Body of pancreas (tissue), 4 donors: Measurements from ENCODE around the gene KNSTRN. TPM values are rescaled to one million over a fixed set of nuclear protein-coding genes. Genes with fewer than 3 reads are reported as not detected.

ENCODE experiments used
- ATAC-seq: fragments of 150-250 bp; one replicate; pipeline ENCODE4 v1.9.1; 2016
- DNase-seq, 4 donors: peaks; one replicate each; pipeline ENCODE4 v3.0.0-alpha.2; 2019
- H3K27ac ChIP-seq, 4 donors: fragments of 200-600 bp; sonication (generic); 1 replicate in 3 of 4; 2 replicates in 1 of 4; pipeline versions ENCODE4 v1.5.1 to v1.6.1; 2016 to 2019; ENCODE audit warnings: mild to moderate bottlenecking in 1 of 4, mixed read lengths in 1 of 4, moderate library complexity in 1 of 4
- H3K27me3 ChIP-seq, 2 donors: fragments of 200-600 bp; sonication (generic); one replicate each; pipeline ENCODE4 v1.6.0; 2016; ENCODE audit warnings: mild to moderate bottlenecking in 1 of 2
- H3K36me3 ChIP-seq, 2 donors: fragments of 200-600 bp; sonication (generic); replicated peaks in 1 of 2; 2 replicates each; pipeline ENCODE4 v1.5.1; 2016; ENCODE audit warnings: low read depth in 2 of 2; ENCODE audit not compliant: insufficient read depth in 1 of 2
- H3K4me1 ChIP-seq: fragments of 200-600 bp; sonication (generic); one replicate; pipeline ENCODE4 v1.6.0; 2016
- H3K4me3 ChIP-seq, 2 donors: fragments of 200-600 bp; sonication (generic); 1 replicate in 1 of 2; 2 replicates in 1 of 2; pipeline ENCODE4 v1.5.1; 2016 to 2019
- H3K9me3 ChIP-seq, 3 donors: fragments of 200-600 bp; sonication (generic); 1 replicate in 2 of 3; 2 replicates in 1 of 3; pipeline ENCODE4 v1.5.1; 2016
- CTCF ChIP-seq, 7 experiments: fragments of 450-650 bp in 4 of 7; fragments of 200-600 bp in 3 of 7; sonication (generic) in 3 of 7; IDR thresholded peaks; one replicate each; pipeline ENCODE4 v1.5.1; 2016 to 2019; ENCODE audit warnings: antibody characterized with exemption in 7 of 7
- POLR2A ChIP-seq, 3 donors: fragments of 450-650 bp; IDR thresholded peaks; one replicate each; pipeline ENCODE4 v1.6.1; 2016; ENCODE audit warnings: antibody characterized with exemption in 3 of 3, mild to moderate bottlenecking in 2 of 3
- WGBS, 2 donors: methylation state at CpG; one replicate each; pipeline ENCODE4 v1.1.5; 2017; 5-methylcytosine and 5-hydroxymethylcytosine counted together
- intact Hi-C: fragments of 100-400 bp; cut with DNase I; formaldehyde crosslinking; loops from one replicate; pipeline ENCODE4 v1.15.1; 2023
- total RNA-seq, 2 donors: library from RNA; depleted of rRNA; stranded (reverse); fragments of >200 nt; gene quantifications; one replicate each; pipeline ENCODE4 v1.1.0, GENCODE V29; 2016

Gene KNSTRN
- total RNA-seq, 2 donors from 2014 or later = 3.3 to 5.7 TPM

DNA sequence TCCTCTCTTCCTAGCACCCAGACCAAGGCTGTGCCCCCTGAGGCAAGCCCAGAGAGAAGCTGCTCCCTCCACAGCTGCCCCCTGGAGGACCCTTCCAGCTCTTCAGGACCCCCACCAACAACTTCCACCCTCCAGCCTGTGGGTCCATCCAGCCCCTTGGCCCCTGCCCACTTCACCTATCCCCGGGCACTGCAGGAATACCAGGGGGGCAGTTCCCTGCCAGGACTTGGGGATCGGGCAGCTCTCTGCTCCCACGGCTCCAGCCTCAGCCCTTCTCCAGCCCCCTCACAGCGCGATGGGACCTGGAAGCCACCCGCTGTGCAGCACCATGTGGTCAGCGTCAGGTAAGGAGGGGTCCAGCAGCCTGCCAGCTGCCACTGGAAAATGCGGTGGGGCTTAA is 18.9 kb upstream of the KNSTRN start:
- DNase-seq = no peak
- Histone ChIP-seq H3K4me3 (no peak overlapping the region), H3K36me3 (no peaks in the 10 kb centered on the region), H3K9me3 (no peaks in the 10 kb centered on the region), H3K27ac (no peak overlapping the region), H3K27me3 (no peaks in the 10 kb centered on the region), H3K4me1 (peaks cover 21% of the 10 kb centered on the region)
- TF ChIP-seq CTCF (IDR thresholded peaks at IDR 0.05) (no peak), POLR2A (IDR thresholded peaks at IDR 0.05) (no peak)
- ATAC-seq = no peak
- intact Hi-C loops = no loop called here
- 80 to 88% methylated on average over 8 of the region's 8 CpGs for WGBS, 2 donors

GRCh38 chr15:40364251-40364650 is 18.3 kb upstream of the KNSTRN start:
- Histone ChIP-seq H3K4me1 (peaks cover 18% of the 10 kb centered on the region), H3K9me3 (no peaks in the 10 kb centered on the region), H3K4me3 (no peak overlapping the region), H3K36me3 (no peaks in the 10 kb centered on the region), H3K27ac (no peak overlapping the region), H3K27me3 (no peaks in the 10 kb centered on the region)
- 71 to 81% methylated on average over 2 to 6 of the region's 6 CpGs for WGBS, 2 donors
- TF ChIP-seq POLR2A (IDR thresholded peaks at IDR 0.05) = no peak
- TF ChIP-seq CTCF (IDR thresholded peaks at IDR 0.05) = no peak
- intact Hi-C loops = no loop called here
- no peak for ATAC-seq
- DNase-seq = no peak

GRCh38 chr15:40365016-40365415 is 17.5 kb upstream of the KNSTRN start:
- no peak for ATAC-seq
- WGBS, 2 donors = 89 to 100% methylated on average over 4 to 5 of the region's 5 CpGs
- intact Hi-C loops = loop anchor here (5.0 kb wide), 1 partner anchor 52 kb away; no protein-coding TSS in a partner anchor

GRCh38 chr15:40365624-40366456 is 16.7 kb upstream of the KNSTRN start:
- WGBS, 2 donors = 85 to 87% methylated on average over 11 of the region's 11 CpGs
- no peaks in the 10 kb centered on the region for H3K36me3 ChIP-seq
- no peaks in the 10 kb centered on the region for H3K27me3 ChIP-seq
- intact Hi-C loops = loop anchor here (5.0 kb wide), 1 partner anchor 51 kb away; no protein-coding TSS in a partner anchor
- no peak overlapping the region for H3K4me3 ChIP-seq
- H3K27ac ChIP-seq = no peak overlapping the region
- peaks cover 18% of the 10 kb centered on the region for H3K4me1 ChIP-seq
- TF ChIP-seq CTCF (IDR thresholded peaks at IDR 0.05) (no peak), POLR2A (IDR thresholded peaks at IDR 0.05) (no peak)
- DNase-seq (no peak), ATAC-seq (no peak)
- H3K9me3 ChIP-seq = no peaks in the 10 kb centered on the region

More at GRCh38 chr15:40365016-40365415, 17.5 kb upstream of the KNSTRN start:
- H3K27ac ChIP-seq = no peak overlapping the region
- no peak for TF ChIP-seq POLR2A (IDR thresholded peaks at IDR 0.05)
- TF ChIP-seq CTCF (IDR thresholded peaks at IDR 0.05) = no peak
- DNase-seq = no peak
- H3K4me3 ChIP-seq = no peak overlapping the region
- no peaks in the 10 kb centered on the region for H3K27me3 ChIP-seq
- no peaks in the 10 kb centered on the region for H3K9me3 ChIP-seq
- H3K36me3 ChIP-seq = no peaks in the 10 kb centered on the region
- peaks cover 18% of the 10 kb centered on the region for H3K4me1 ChIP-seq
